ENCODE results near the gene MYO7A.

The MYO7A gene

GRCh38 chr11:77089004-77089545, 39.0 kb upstream of the MYO7A start:
- Histone ChIP-seq H3K27me3 (replicated peaks in 2 of 5; ENCODE audit: control insufficient read depth in 4 of 5, insufficient read depth in 5 of 5, low read length in 4 of 5) (no peaks in the 10 kb centered on the region), H3K4me1 (ENCODE audit: control extremely low read depth in 1 of 4, control insufficient read depth in 4 of 4, insufficient read depth in 4 of 4, low read length in 3 of 4) (peaks cover 0 to 6% (median 3%) of the 10 kb centered on the region in 4 experiments), H3K36me3 (ENCODE audit: control insufficient read depth in 4 of 4, insufficient read depth in 4 of 4, low read length in 3 of 4) (no peaks in the 10 kb centered on the region), H3K27ac (ENCODE audit: insufficient read depth in 1 of 2, low read depth in 1 of 2, low read length in 2 of 2, poor library complexity in 1 of 2, severe bottlenecking in 2 of 2) (no peak overlapping the region), H3K9me3 (ENCODE audit: control extremely low read depth in 1 of 5, control insufficient read depth in 4 of 5, insufficient read depth in 2 of 5, low read depth in 1 of 5, low read length in 4 of 5) (no peaks in the 10 kb centered on the region), H3K4me3 (ENCODE audit: control insufficient read depth in 1 of 7, extremely low read depth in 1 of 7, insufficient read depth in 4 of 7, low read depth in 2 of 7, low read length in 6 of 7) (no peak overlapping the region)
- 97% methylated on average over 3 of the region's 3 CpGs for WGBS (ENCODE audit: insufficient coverage)
- no peak for DNase-seq
- ChIA-PET CTCF (interaction anchor here (1.2 to 5.4 kb wide), 9 partner anchors 10 to 50 kb away, joined by 3 to 67 read pairs (median 16); partner anchors contain the start of genes CAPN5 and OMP), POLR2A (no interaction called here)

GRCh38 chr11:77090046-77090372, 38.0 kb upstream of the MYO7A start:
- ChIA-PET CTCF (interaction anchor here (0.9 to 6.0 kb wide), 22 partner anchors 7 to 272 kb away, joined by 3 to 67 read pairs (median 10); partner anchors contain the start of genes CAPN5 and OMP), POLR2A (no interaction called here)
- H3K36me3 ChIP-seq (ENCODE audit: control insufficient read depth in 4 of 4, insufficient read depth in 4 of 4, low read length in 3 of 4) = no peaks in the 10 kb centered on the region

GRCh38 chr11:77090373-77091111, 37.5 kb upstream of the MYO7A start:
- H3K36me3 ChIP-seq (ENCODE audit: control insufficient read depth in 4 of 4, insufficient read depth in 4 of 4, low read length in 3 of 4) = no peaks in the 10 kb centered on the region
- WGBS (ENCODE audit: insufficient coverage) = 49% methylated on average over 12 of the region's 13 CpGs
- DNase-seq = no peak
- POLR2A ChIA-PET = no interaction called here
- no peak overlapping the region for H3K27ac ChIP-seq (ENCODE audit: insufficient read depth in 1 of 2, low read depth in 1 of 2, low read length in 2 of 2, poor library complexity in 1 of 2, severe bottlenecking in 2 of 2)
- CTCF ChIA-PET = interaction anchor here (0.9 to 6.0 kb wide), 30 partner anchors 7 to 272 kb away, joined by 3 to 67 read pairs (median 8); partner anchors contain the start of genes CAPN5 and OMP
- no peak overlapping the region for H3K4me3 ChIP-seq (ENCODE audit: control insufficient read depth in 1 of 7, extremely low read depth in 1 of 7, insufficient read depth in 4 of 7, low read depth in 2 of 7, low read length in 6 of 7)
- H3K9me3 ChIP-seq (ENCODE audit: control extremely low read depth in 1 of 5, control insufficient read depth in 4 of 5, insufficient read depth in 2 of 5, low read depth in 1 of 5, low read length in 4 of 5) = no peaks in the 10 kb centered on the region
- H3K4me1 ChIP-seq (ENCODE audit: control extremely low read depth in 1 of 4, control insufficient read depth in 4 of 4, insufficient read depth in 4 of 4, low read length in 3 of 4) = peaks cover 0 to 6% (median 3%) of the 10 kb centered on the region in 4 experiments
- H3K27me3 ChIP-seq (replicated peaks in 2 of 5; ENCODE audit: control insufficient read depth in 4 of 5, insufficient read depth in 5 of 5, low read length in 4 of 5) = no peaks in the 10 kb centered on the region

More at GRCh38 chr11:77090046-77090372, 38.0 kb upstream of the MYO7A start:
- H3K4me1 ChIP-seq (ENCODE audit: control extremely low read depth in 1 of 4, control insufficient read depth in 4 of 4, insufficient read depth in 4 of 4, low read length in 3 of 4) = peaks cover 0 to 6% (median 3%) of the 10 kb centered on the region in 4 experiments
- no peak for DNase-seq
- H3K9me3 ChIP-seq (ENCODE audit: control extremely low read depth in 1 of 5, control insufficient read depth in 4 of 5, insufficient read depth in 2 of 5, low read depth in 1 of 5, low read length in 4 of 5) = no peaks in the 10 kb centered on the region
- 96% methylated on average over 3 of the region's 4 CpGs for WGBS (ENCODE audit: insufficient coverage)
- H3K27ac ChIP-seq (ENCODE audit: insufficient read depth in 1 of 2, low read depth in 1 of 2, low read length in 2 of 2, poor library complexity in 1 of 2, severe bottlenecking in 2 of 2) = no peak overlapping the region
- no peaks in the 10 kb centered on the region for H3K27me3 ChIP-seq (replicated peaks in 2 of 5; ENCODE audit: control insufficient read depth in 4 of 5, insufficient read depth in 5 of 5, low read length in 4 of 5)
- no peak overlapping the region for H3K4me3 ChIP-seq (ENCODE audit: control insufficient read depth in 1 of 7, extremely low read depth in 1 of 7, insufficient read depth in 4 of 7, low read depth in 2 of 7, low read length in 6 of 7)

- 23% methylated on average over 7 of the region's 9 CpGs for WGBS (ENCODE audit: insufficient coverage)
- DNase-seq = peak; percentile 70 to 81 (median 79)
- ChIA-PET POLR2A (interaction anchor here (0.9 kb wide), 1 partner anchor 9 kb away, joined by 3 read pairs; no protein-coding TSS in a partner anchor), CTCF (interaction anchor here (0.6 to 6.0 kb wide), 37 partner anchors 8 to 357 kb away, joined by 3 to 67 read pairs (median 6); partner anchors contain the start of genes CAPN5 and OMP)
- Histone ChIP-seq H3K4me3 (ENCODE audit: control insufficient read depth in 1 of 7, extremely low read depth in 1 of 7, insufficient read depth in 4 of 7, low read depth in 2 of 7, low read length in 6 of 7) (no peak overlapping the region), H3K27me3 (replicated peaks in 2 of 5; ENCODE audit: control insufficient read depth in 4 of 5, insufficient read depth in 5 of 5, low read length in 4 of 5) (no peaks in the 10 kb centered on the region), H3K27ac (ENCODE audit: insufficient read depth in 1 of 2, low read depth in 1 of 2, low read length in 2 of 2, poor library complexity in 1 of 2, severe bottlenecking in 2 of 2) (no peak overlapping the region), H3K4me1 (ENCODE audit: control extremely low read depth in 1 of 4, control insufficient read depth in 4 of 4, insufficient read depth in 4 of 4, low read length in 3 of 4) (peaks cover 0 to 6% (median 3%) of the 10 kb centered on the region in 4 experiments), H3K36me3 (ENCODE audit: control insufficient read depth in 4 of 4, insufficient read depth in 4 of 4, low read length in 3 of 4) (no peaks in the 10 kb centered on the region), H3K9me3 (ENCODE audit: control extremely low read depth in 1 of 5, control insufficient read depth in 4 of 5, insufficient read depth in 2 of 5, low read depth in 1 of 5, low read length in 4 of 5) (no peaks in the 10 kb centered on the region)
These were observed 36.7 kb upstream of the MYO7A start for GRCh38 chr11:77091146-77091940.

GRCh38 chr11:77092382-77092781, 35.7 kb upstream of the MYO7A start:
- no peak overlapping the region for H3K4me3 ChIP-seq (ENCODE audit: control insufficient read depth in 1 of 7, extremely low read depth in 1 of 7, insufficient read depth in 4 of 7, low read depth in 2 of 7, low read length in 6 of 7)
- ChIA-PET POLR2A (no interaction called here), CTCF (interaction anchor here (0.7 to 6.0 kb wide), 24 partner anchors 8 to 358 kb away, joined by 3 to 67 read pairs (median 12); partner anchors contain the start of genes CAPN5 and OMP)
- no peak for DNase-seq
- H3K27ac ChIP-seq (ENCODE audit: insufficient read depth in 1 of 2, low read depth in 1 of 2, low read length in 2 of 2, poor library complexity in 1 of 2, severe bottlenecking in 2 of 2) = no peak overlapping the region
- peaks cover 0 to 6% (median 1%) of the 10 kb centered on the region in 4 experiments for H3K4me1 ChIP-seq (ENCODE audit: control extremely low read depth in 1 of 4, control insufficient read depth in 4 of 4, insufficient read depth in 4 of 4, low read length in 3 of 4)
- H3K36me3 ChIP-seq (ENCODE audit: control insufficient read depth in 4 of 4, insufficient read depth in 4 of 4, low read length in 3 of 4) = no peaks in the 10 kb centered on the region
- H3K27me3 ChIP-seq (replicated peaks in 2 of 5; ENCODE audit: control insufficient read depth in 4 of 5, insufficient read depth in 5 of 5, low read length in 4 of 5) = no peaks in the 10 kb centered on the region
- 85% methylated on average over 7 of the region's 7 CpGs for WGBS (ENCODE audit: insufficient coverage)
- no peaks in the 10 kb centered on the region for H3K9me3 ChIP-seq (ENCODE audit: control extremely low read depth in 1 of 5, control insufficient read depth in 4 of 5, insufficient read depth in 2 of 5, low read depth in 1 of 5, low read length in 4 of 5)

GRCh38 chr11:77093056-77093891, 34.8 kb upstream of the MYO7A start:
- Histone ChIP-seq H3K9me3 (ENCODE audit: control extremely low read depth in 1 of 5, control insufficient read depth in 4 of 5, insufficient read depth in 2 of 5, low read depth in 1 of 5, low read length in 4 of 5) (no peaks in the 10 kb centered on the region), H3K27me3 (replicated peaks in 2 of 5; ENCODE audit: control insufficient read depth in 4 of 5, insufficient read depth in 5 of 5, low read length in 4 of 5) (no peaks in the 10 kb centered on the region), H3K4me1 (ENCODE audit: control extremely low read depth in 1 of 4, control insufficient read depth in 4 of 4, insufficient read depth in 4 of 4, low read length in 3 of 4) (peaks cover 0 to 6% (median 1%) of the 10 kb centered on the region in 4 experiments), H3K27ac (ENCODE audit: insufficient read depth in 1 of 2, low read depth in 1 of 2, low read length in 2 of 2, poor library complexity in 1 of 2, severe bottlenecking in 2 of 2) (no peak overlapping the region), H3K36me3 (ENCODE audit: control insufficient read depth in 4 of 4, insufficient read depth in 4 of 4, low read length in 3 of 4) (no peaks in the 10 kb centered on the region), H3K4me3 (ENCODE audit: control insufficient read depth in 1 of 7, extremely low read depth in 1 of 7, insufficient read depth in 4 of 7, low read depth in 2 of 7, low read length in 6 of 7) (no peak overlapping the region)
- ChIA-PET CTCF (interaction anchor here (0.8 to 6.0 kb wide), 9 partner anchors 10 to 94 kb away, joined by 3 to 67 read pairs (median 34); partner anchors contain the start of genes CAPN5 and OMP), POLR2A (no interaction called here)
- DNase-seq = no peak
- WGBS (ENCODE audit: insufficient coverage) = 90% methylated on average over 25 of the region's 33 CpGs
